ENCODE measurements around the gene OR51V1. TPM values are rescaled to one million over a fixed set of nuclear protein-coding genes. Genes with fewer than 3 reads are reported as not detected.

OR51V1 gene
- total RNA-seq, 4 donors from 2014 or later = not detected

GRCh38 chr11:5241458-5241857 is 41.0 kb upstream of the OR51V1 start:
- TF ChIP-seq EP300 (IDR thresholded peaks at IDR 0.05; ENCODE audit: low read depth) (no peak), POLR2AphosphoS5 (IDR thresholded peaks at IDR 0.05) (no peak), CTCF (IDR thresholded peaks at IDR 0.05) (no peak), POLR2A (IDR thresholded peaks at IDR 0.05) (no peak)
- WGBS, 2 donors (ENCODE audit: low coverage in 1 of 2) = 63 to 67% methylated on average over 3 of the region's 3 CpGs
- H3K27ac ChIP-seq = no peak overlapping the region
- H3K9me3 ChIP-seq = no peaks in the 10 kb centered on the region
- no peaks in the 10 kb centered on the region for H3K36me3 ChIP-seq
- intact Hi-C loops (cut with DNase I; ENCODE audit: low total_unique reads) = no loop called here
- no peaks in the 10 kb centered on the region for H3K27me3 ChIP-seq
- no peak overlapping the region for H3K4me3 ChIP-seq
- no peaks in the 10 kb centered on the region for H3K4me1 ChIP-seq
- DNase-seq = no peak
- in situ Hi-C loops (cut with MboI; ENCODE audit: low pct_ligation_motif_present in 1 of 4, low pct_unique_long_range_greater_than_20kb in 1 of 4, low sequenced_read_pairs in 3 of 4) = no loop called here

GRCh38 chr11:5240458-5240857 is 40.0 kb upstream of the OR51V1 start:
- H3K4me1 ChIP-seq = no peaks in the 10 kb centered on the region
- no peaks in the 10 kb centered on the region for H3K27me3 ChIP-seq
- in situ Hi-C loops (cut with MboI; ENCODE audit: low pct_ligation_motif_present in 1 of 4, low pct_unique_long_range_greater_than_20kb in 1 of 4, low sequenced_read_pairs in 3 of 4) = no loop called here
- DNase-seq = no peak
- H3K4me3 ChIP-seq = no peak overlapping the region
- no peak overlapping the region for H3K27ac ChIP-seq
- H3K9me3 ChIP-seq = no peaks in the 10 kb centered on the region
- TF ChIP-seq POLR2AphosphoS5 (IDR thresholded peaks at IDR 0.05) = no peak
- TF ChIP-seq CTCF (IDR thresholded peaks at IDR 0.05) = no peak
- no peak for TF ChIP-seq EP300 (IDR thresholded peaks at IDR 0.05; ENCODE audit: low read depth)
- no peak for TF ChIP-seq POLR2A (IDR thresholded peaks at IDR 0.05)
- 65 to 68% methylated on average over 2 of the region's 2 CpGs for WGBS, 2 donors (ENCODE audit: low coverage in 1 of 2)
- no peaks in the 10 kb centered on the region for H3K36me3 ChIP-seq
- intact Hi-C loops (cut with DNase I; ENCODE audit: low total_unique reads) = no loop called here

- in situ Hi-C loops (cut with MboI; ENCODE audit: low pct_ligation_motif_present in 1 of 4, low pct_unique_long_range_greater_than_20kb in 1 of 4, low sequenced_read_pairs in 3 of 4) (no loop called here), intact Hi-C loops (cut with DNase I; ENCODE audit: low total_unique reads) (no loop called here)
- Histone ChIP-seq H3K36me3 (no peaks in the 10 kb centered on the region), H3K27me3 (no peaks in the 10 kb centered on the region), H3K9me3 (no peaks in the 10 kb centered on the region), H3K4me1 (no peaks in the 10 kb centered on the region), H3K4me3 (no peak overlapping the region), H3K27ac (no peak overlapping the region)
- no peak for DNase-seq
- TF ChIP-seq CTCF (IDR thresholded peaks at IDR 0.05) (no peak), POLR2AphosphoS5 (IDR thresholded peaks at IDR 0.05) (no peak)
- 74% methylated on average over 1 of the region's 1 CpG; no CpG with 5 or more reads in 1 of the 2 donors for WGBS, 2 donors (ENCODE audit: low coverage in 1 of 2)
Measured at GRCh38 chr11:5240056-5240455, 39.6 kb upstream of the OR51V1 start.

GRCh38 chr11:5239046-5239445 is 38.6 kb upstream of the OR51V1 start:
- no peaks in the 10 kb centered on the region for H3K4me1 ChIP-seq
- no peaks in the 10 kb centered on the region for H3K27me3 ChIP-seq
- no peak for DNase-seq
- no peaks in the 10 kb centered on the region for H3K36me3 ChIP-seq
- in situ Hi-C loops (cut with MboI; ENCODE audit: low pct_ligation_motif_present in 1 of 4, low pct_unique_long_range_greater_than_20kb in 1 of 4, low sequenced_read_pairs in 3 of 4) (no loop called here), intact Hi-C loops (cut with DNase I; ENCODE audit: low total_unique reads) (no loop called here)
- no peak overlapping the region for H3K4me3 ChIP-seq
- H3K27ac ChIP-seq = no peak overlapping the region
- H3K9me3 ChIP-seq = no peaks in the 10 kb centered on the region
- no peak for TF ChIP-seq POLR2A (IDR thresholded peaks at IDR 0.05)
- no peak for TF ChIP-seq EP300 (IDR thresholded peaks at IDR 0.05; ENCODE audit: low read depth)
- no peak for TF ChIP-seq CTCF (IDR thresholded peaks at IDR 0.05)
- TF ChIP-seq POLR2AphosphoS5 (IDR thresholded peaks at IDR 0.05) = no peak

All from transverse colon (tissue), 4 donors.